ENCODE results near the gene HSF5. TPM values are rescaled to one million over a fixed set of nuclear protein-coding genes. Genes with fewer than 3 reads are reported as not detected.

HSF5 gene
- total and polyA plus RNA-seq, 2 of the 13 experiments (the other 11 are each of a cell fraction or from before 2014, with no cell fraction given), result not detected

- H2AFZ ChIP-seq (ENCODE audit: low read length), result no peak overlapping the region
- H3K4me3 ChIP-seq (replicated peaks in 1 of 3; ENCODE audit: insufficient read depth in 1 of 3, low read depth in 2 of 3, low read length in 3 of 3), result no peak overlapping the region
- CTCF ChIA-PET (ENCODE audit: low intra/inter-chr PET ratio, low total read pairs), result no interaction called here
- H3K79me2 ChIP-seq (ENCODE audit: insufficient read depth, low read length), result no peaks in the 10 kb centered on the region
- no peaks in the 10 kb centered on the region for H4K20me1 ChIP-seq (ENCODE audit: insufficient read depth, low read length)
- no peaks in the 10 kb centered on the region for H3K36me3 ChIP-seq (replicated peaks in 1 of 2; ENCODE audit: control insufficient read depth in 1 of 2, insufficient read depth in 2 of 2, low read length in 2 of 2)
- no peak for DNase-seq (ENCODE audit: low spot score)
- no peaks in the 10 kb centered on the region for H3K9me3 ChIP-seq (ENCODE audit: low read length)
- no peak for FAIRE-seq
- H3K27me3 ChIP-seq (ENCODE audit: control insufficient read depth in 1 of 2, insufficient read depth in 2 of 2, low read length in 2 of 2), result no peaks in the 10 kb centered on the region
- H3K4me2 ChIP-seq (ENCODE audit: low read depth, low read length), result no peak overlapping the region
- POLR2A ChIA-PET, result no interaction called here
- no TSS peak for BruUV-seq (replicated peaks)
- H3K27ac ChIP-seq (ENCODE audit: extremely low read length, insufficient read depth, low read length), result no peak overlapping the region
- ATAC-seq, result no peak
- peaks cover 27% of the 10 kb centered on the region; the same call in 1 of the 2 replicates for H3K4me1 ChIP-seq (ENCODE audit: insufficient read depth, low read length)
- in situ Hi-C loops (cut with HindIII; ENCODE audit: extremely low pct_ligation_motif_present, low pct_unique_long_range_greater_than_20kb), result loop anchor here (25.0 kb wide), 1 partner anchor 418 kb away; no protein-coding TSS in a partner anchor
- intact Hi-C loops (cut with micrococcal nuclease; ENCODE audit: unreplicated experiment), result no loop called here
- no peak overlapping the region for H3K9ac ChIP-seq (ENCODE audit: insufficient read depth, low read depth, low read length)
- no peak for TF ChIP-seq SYNCRIP (IDR thresholded peaks at IDR 0.05; ENCODE audit: insufficient read depth, low read depth, low read length)
- TF ChIP-seq HIC2 (CRISPR knock-in tag; IDR thresholded peaks at IDR 0.05; ENCODE audit: low read depth), result no peak
- no peak for TF ChIP-seq NCOR1 (IDR thresholded peaks at IDR 0.05; ENCODE audit: borderline replicate concordance, low read length)
- no peak for TF ChIP-seq ZNF607 (CRISPR knock-in tag; IDR thresholded peaks at IDR 0.05; ENCODE audit: borderline replicate concordance)
- TF ChIP-seq ZBTB2 (CRISPR knock-in tag; IDR thresholded peaks at IDR 0.05; ENCODE audit: low read depth), result no peak
- no peak for TF ChIP-seq ZNF318 (CRISPR knock-in tag; IDR thresholded peaks at IDR 0.05)
- TF ChIP-seq BHLHE40 (IDR thresholded peaks at IDR 0.05; ENCODE audit: low read length), result no peak
- TF ChIP-seq MLX (CRISPR knock-in tag; IDR thresholded peaks at IDR 0.05), result no peak
- no peak for TF ChIP-seq ZNF770 (CRISPR knock-in tag; IDR thresholded peaks at IDR 0.05)
- no peak for TF ChIP-seq SMAD1 (CRISPR knock-in tag; IDR thresholded peaks at IDR 0.05; ENCODE audit: borderline replicate concordance, low read depth)
These were observed 32.7 kb downstream of the HSF5 start for GRCh38 chr17:58455491-58455890.

All from HepG2 (cell line).